Amygdala (tissue), 56 donors: Measurements from ENCODE around the gene MANF.
A peak's percentile ranks its signal among the peaks of the same experiment; 100 is the strongest.

ENCODE experiments used
- DNase-seq, 56 donors: peaks; one replicate each; lab custom pipeline; 2025; lab: John Stamatoyannopoulos, UW

MANF gene

GRCh38 chr3:51422211-51422610, 37.1 kb downstream of the MANF start:
- DNase-seq = no peak

DNA sequence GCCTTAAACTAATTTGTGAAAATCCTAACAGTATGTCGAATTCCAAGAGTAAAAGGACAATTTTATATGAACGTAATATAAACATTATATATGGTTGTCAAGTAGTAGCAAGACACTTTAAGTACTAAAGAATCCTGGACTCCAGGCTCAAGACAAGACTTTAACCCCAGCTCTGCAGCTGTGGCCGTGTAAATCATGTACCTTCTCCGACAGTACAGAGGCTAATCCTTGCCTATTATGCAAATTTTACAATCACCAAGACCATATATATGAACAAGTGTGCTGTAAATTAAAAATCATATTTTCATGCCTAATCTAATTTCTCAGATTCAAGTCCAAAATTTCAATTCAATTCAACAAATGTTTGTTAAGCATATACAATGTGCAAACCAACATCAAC, 41.8 kb downstream of the MANF start:
- no peak for DNase-seq

DNA sequence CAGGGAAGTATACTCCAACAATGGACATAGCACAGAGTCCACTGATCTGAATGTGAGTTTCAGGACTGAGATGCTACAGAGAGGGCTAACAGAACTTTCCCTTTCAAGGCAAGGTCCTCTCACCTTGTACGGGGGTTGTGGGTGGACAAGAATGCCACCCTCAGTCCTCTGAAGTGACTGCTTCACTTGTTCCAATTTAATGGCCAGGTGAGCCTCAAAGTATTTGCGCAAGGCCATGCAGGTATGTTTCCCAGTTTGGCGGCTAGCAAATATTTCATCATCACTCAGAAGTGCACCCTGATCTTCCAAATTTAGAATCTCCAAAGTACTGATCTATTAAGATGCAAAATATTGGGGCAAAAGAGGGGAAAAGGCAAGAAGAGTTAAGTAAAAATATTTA, 44.0 kb downstream of the MANF start:
- no peak for DNase-seq

- no peak for DNase-seq
These were observed 49.0 kb downstream of the MANF start for GRCh38 chr3:51434110-51434509.

- peak in 4 of 56 donors; percentile 0 to 15 (median 2) for DNase-seq
These were observed 49.7 kb downstream of the MANF start for GRCh38 chr3:51434746-51435327.

GRCh38 chr3:51436998-51437639, 52.0 kb downstream of the MANF start:
- DNase-seq = no peak
